ENCODE data around the gene ELF4.

ELF4 gene

DNA sequence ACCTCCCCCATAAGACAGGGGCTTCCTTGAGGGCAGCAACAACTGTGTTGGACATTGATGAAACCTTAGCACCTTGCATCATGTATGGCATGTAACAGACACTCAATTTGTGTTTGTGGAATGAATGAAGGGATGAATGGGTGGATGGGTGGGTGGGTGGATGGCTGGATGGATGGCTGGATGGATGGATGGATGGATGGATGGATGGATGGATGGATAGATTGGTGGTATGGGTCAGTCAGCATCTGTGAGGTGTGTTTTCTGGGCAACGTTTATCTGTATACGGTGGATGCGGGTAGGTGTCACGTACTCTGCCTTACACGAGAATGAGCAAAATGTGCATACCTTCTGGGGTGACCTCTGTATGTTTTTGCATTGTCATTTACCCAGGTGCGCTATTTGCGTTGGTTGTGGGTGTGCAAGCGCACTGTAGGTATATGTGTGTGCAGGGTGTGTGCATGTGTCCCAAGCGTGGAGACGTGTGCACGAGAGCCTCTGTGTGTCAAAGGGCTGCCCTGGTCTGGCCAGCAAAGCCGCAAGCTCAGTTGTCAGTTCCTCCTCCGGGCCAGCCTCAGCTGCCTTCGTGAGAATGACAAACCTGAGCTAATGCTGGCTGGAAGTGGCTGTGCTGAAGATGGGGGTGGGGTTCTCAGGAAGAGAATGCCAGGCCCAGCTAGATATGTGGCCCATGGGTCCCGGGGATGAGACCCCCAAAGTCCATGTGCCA, 26.5 kb downstream of the ELF4 start:
- DNase-seq, result no peak

DNA sequence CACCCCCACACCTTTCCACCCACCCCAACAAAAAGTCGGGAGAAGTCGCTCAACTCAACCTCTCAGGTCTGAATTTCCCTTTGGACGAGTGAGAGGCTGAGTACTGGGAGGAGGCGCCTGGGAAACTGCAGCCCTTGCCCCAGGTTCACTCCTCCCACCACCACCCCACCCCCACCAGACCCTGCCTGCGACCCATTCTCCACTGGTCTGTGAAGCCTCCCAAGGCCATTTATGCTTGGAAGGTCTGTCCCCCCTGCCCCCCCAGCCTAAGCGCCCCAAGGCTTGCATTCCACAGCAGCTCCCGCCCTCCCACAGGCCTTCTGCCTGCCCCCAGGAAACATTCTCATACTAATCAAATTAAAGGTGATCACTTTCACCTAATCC, 27.2 kb downstream of the ELF4 start:
- no peak for DNase-seq

DNA sequence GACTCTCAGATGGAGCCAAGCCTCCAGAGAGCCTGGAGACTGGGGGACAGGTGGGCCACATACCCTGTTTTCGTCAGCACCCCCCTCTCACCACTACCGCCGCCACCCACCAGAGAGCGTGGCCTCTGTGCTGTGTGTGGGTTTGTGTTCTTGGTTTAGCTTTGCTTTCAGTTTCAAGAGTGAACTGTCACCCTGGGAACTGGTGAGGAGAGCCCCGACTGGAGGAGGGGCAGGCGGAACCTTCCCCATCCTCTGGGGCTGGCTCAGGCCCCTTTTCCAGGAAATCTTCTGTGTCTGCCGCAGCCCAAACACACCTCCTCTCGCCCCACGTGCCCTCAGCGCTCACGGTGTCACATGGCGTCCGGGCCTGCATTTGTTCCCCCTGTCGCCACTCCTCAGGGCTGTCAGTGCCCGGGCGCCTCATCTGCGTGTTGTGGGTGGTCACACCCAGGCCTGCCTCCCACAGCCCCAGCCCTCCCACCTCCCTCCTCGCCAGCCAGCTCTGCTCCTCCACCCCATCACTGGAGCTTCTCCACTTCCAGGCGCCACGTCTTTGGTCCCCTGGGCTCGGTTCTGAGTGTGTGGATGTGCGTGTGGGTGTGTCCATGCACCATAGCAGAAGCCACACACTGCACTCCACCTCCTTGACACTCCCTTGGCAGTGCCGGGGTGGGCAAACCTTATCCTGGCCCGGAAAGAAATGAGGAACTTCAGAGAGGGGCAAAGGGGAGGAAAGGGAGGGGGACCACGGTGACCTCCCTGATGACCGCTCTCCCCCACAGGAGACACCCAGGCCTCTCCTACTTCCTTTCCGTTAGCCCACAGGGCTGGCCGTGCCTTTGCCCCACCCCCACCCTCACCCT, 27.8 kb downstream of the ELF4 start:
- DNase-seq, result peak; percentile 64

GRCh38 chrX:130081421-130082045, 28.8 kb downstream of the ELF4 start:
- no peak for DNase-seq

DNA sequence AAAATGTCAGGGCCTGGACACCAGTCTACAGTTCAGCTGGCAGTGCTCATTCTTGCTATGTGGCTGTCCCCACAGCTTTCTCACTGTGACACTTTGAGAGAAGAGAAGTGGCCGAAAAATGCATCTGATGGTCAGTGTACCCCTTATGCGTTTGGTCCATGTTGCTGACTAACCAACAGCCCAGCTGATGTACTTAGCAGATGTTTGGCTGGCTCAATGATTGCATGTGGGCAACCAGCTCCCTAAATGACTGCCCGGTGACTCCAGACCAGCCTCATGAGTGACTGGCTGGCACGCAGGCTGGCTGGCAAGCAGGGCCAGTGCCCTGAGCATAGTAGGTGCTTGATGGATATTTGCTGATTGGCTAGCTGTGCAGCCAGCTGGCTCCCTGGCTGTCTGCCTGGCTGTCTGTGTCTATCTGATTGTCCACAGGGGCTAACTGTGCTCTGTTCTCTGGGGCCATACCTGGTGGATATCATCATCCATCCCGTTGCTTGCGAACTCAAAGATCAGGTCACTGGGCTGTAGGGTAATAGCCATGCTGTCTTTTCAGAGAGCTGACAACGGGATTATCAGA, 29.4 kb downstream of the ELF4 start:
- DNase-seq, result no peak

DNA sequence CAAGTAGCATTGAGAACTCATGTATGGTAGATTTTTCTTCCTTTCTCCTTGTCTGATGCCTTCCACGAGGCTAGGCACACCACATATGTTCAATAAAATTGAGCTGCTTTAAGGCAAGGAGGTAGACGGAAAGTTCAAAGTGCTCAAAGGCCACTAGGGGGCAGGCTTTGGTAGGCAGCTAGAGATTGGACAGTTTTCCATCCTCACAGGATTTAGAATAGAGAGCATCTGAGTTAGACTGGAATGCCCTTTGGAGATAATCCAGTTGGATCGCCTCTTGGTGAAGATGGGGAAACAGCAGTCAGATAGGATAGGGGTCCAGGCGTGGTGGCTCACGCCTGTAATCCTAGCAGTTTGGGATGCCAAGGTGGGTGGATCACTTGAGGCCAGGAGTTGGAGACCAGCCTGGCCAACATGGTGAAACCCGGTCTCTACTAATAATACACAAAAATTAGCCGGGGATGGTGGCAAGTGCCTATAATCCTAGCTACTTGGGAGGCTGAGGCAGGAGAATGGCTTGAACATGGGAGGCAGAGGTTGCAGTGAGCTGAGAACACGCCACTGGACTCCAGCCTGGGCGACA, 30.4 kb downstream of the ELF4 start:
- DNase-seq, result peak; percentile 75

DNA sequence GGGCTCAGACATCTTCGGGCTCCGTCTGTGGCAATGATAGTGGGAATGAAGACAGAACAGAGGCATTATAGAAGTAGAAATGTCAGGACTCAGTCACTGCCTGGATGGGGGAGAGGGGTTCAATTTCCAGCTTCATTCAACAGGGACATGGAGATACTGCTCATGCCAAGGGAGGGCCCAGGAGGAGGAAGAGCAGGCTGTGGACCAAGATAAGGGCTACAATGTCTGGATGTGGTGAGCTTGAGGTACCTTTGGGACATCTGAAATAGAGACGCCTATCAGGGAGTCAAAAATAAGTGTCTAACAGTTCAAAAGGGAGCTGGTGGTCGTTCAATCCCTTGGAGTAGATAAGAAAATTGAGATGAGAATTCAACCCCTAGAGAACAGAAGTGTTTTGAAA, 34.5 kb downstream of the ELF4 start:
- DNase-seq, result no peak

- DNase-seq, result no peak
Measured at GRCh38 chrX:130072345-130072740, 38.0 kb downstream of the ELF4 start.

DNA sequence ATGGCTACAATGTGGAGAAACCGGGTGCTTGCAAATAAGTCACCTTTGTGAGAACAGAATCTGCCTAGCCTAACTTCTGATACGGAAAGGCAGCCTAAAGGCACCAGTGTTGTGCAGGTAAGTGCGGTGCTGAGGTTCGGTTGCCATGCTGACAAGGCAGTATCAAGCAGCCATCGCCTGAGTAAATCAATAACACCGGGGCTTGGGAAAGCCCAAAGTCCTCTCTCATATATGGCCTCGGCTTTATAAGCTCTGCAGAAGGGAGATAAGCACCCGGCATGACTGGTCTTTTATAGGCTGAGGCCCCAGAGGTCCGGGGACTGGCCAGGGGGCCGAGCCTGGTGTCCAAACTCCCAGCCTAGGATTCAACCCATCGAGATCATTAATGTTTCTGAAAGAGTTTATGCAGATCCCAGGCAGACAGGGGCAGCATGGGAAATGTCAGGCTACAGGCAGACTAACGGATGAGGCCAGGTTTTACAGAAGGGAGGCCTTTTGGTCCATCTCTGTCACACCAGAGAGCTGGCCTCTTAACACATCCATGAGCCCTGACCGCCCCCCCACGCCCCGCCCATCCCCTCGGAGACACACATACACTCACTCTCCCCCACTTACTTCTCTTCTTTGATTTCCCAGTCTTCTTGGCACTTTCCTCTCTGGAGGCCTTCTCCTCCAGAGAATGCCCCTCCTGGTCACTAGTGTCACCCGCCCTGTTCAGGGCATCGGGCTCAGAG, 38.5 kb downstream of the ELF4 start:
- DNase-seq, result no peak

GRCh38 chrX:130066975-130067615, 43.2 kb downstream of the ELF4 start:
- DNase-seq, result no peak

DNA sequence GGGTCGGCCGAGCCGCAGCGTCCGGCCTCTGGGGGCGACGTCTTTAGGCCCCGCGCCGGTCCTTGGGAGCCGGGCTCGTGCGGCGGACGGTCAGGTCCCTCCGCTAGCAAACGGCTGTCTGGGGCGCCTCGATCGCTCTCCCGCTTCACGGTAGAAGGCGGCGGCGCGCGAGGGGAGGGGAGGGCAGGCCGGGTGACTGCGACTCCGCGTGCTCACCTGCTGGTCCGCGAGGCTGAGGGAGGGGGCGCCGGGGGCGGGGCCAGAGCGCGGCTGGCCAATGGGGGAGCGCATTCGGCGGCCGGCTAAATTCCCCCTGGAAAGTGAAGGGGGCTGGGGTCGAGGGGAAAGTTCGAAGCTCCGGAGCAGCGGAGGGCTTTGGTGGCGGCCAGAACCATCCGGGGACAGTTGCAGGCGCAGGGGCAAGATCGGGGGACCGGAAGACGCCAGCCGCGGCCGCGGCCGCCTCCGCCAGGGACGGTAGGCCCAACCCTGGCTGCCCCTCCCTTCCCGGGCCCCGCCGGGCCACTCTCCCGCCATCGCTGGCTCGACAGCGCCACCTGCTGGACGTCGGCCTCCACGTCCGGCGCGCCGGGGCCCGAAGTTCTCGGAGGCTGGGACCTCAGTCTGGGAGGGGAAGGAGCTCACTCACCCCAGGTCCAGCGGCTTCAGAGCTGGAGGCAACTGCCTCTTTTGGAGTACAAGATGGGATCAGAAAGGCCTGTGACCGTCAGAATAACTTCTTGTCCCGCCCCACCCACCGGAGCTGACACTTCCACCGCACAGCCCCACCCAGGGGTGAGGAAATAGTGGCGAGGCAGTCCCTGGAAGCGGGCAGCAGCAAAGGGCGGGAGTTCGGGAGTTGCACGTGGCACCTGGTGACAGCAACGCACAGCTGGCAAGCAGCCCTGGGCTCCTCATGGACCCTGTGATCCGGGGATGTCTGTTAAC, 49.9 kb downstream of the ELF4 start:
- peak; percentile 66 for DNase-seq

- no peak for DNase-seq
Measured at GRCh38 chrX:130058652-130059051, 51.6 kb downstream of the ELF4 start.

DNA sequence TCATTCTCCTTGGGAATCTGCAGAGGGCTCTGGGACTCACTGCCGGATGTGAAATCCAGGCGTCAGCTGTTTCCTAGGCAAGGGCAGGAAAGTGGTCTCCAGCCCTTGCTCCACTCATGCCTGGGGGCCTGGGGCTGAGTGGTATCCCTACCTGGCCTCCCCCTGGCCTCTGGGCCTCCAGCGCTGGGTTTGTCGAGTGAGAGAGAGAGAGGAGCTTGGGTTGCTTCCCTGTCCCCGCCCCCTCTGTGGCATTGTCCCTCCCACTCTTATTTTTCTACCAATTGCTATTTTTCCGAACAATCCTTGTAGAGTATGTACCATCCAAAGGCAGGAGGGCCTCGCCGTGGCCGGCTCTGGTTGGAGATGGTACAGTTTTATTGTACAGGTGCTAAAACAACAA, 53.1 kb downstream of the ELF4 start:
- no peak for DNase-seq

- DNase-seq, result no peak
Measured at GRCh38 chrX:130055899-130056298, 54.4 kb downstream of the ELF4 start.

- DNase-seq, result peak; percentile 75
Measured at GRCh38 chrX:130055103-130055502, 55.2 kb downstream of the ELF4 start.

DNA sequence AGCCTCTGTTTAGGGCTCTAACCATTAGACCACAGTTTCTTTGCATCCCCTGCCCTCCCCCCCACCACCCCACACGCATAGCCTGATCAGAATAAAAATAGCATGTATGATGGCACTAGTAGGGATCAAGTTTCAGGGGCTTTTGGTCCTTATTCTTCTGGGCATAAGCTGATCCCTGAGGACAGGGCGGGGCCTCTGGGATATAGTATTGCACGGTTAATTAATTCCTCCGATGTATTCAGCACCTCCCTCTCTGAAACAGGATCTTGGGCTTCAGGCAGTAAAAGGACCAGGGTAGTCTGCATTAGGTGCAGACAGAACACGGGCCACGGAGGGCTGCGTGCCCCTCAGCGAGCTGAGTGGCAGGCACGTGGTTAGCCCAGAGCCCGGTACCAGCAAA, 57.1 kb downstream of the ELF4 start:
- no peak for DNase-seq

GRCh38 chrX:130051176-130051845, 59.0 kb downstream of the ELF4 start:
- DNase-seq, result no peak

- DNase-seq, result no peak
Measured at GRCh38 chrX:130049821-130050220, 60.5 kb downstream of the ELF4 start.

DNA sequence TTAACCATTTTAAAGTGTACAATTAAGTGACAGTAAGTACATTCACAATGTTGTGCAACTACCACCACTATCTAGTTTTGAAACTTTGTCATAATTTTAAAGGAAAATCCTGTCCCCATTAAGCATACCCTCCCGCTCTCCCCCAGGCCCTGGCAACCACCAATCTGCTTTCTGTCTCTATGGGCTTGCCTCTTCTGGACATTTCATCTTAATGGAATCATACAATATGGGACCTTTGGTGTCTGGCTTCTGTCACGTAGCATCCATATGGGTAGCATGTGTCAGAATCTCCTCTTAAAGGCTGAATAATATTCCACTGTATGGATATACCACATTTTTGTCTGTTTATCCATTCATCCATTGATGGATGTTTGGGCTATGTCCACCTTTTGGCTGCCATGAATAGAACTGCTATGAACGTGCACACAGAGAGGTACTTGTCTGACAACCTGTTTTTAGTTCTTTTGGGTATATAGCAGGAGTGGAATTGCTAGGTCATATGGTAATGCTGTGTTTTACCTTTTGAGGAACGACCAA, 61.5 kb downstream of the ELF4 start:
- no peak for DNase-seq

- DNase-seq, result no peak
Measured at GRCh38 chrX:130047416-130047815, 62.9 kb downstream of the ELF4 start.

Data from fibroblast of skin of scalp (primary cell).